C4-2B (cell line): Measurements from ENCODE around the gene PPP3CA.

Source experiments
- CTCF ChIP-seq: fragments of 450-650 bp; conservative IDR thresholded peaks from 2 replicates; pipeline ENCODE4 v1.5.1; 2017; ENCODE audit warnings: mild to moderate bottlenecking
- ZFX ChIP-seq: fragments of 450-650 bp; IDR thresholded peaks from 2 replicates; pipeline ENCODE4 v1.6.1; 2017

- no peak for TF ChIP-seq CTCF
- no peak for TF ChIP-seq ZFX
These were observed 191.4 kb downstream of the PPP3CA start for GRCh38 chr4:101155945-101156344.
